ENCODE measurements around the gene SCLY. TPM values are rescaled to one million over a fixed set of nuclear protein-coding genes. Genes with fewer than 3 reads are reported as not detected.

Gene SCLY
- total RNA-seq, 1 experiment from 2014 or later, result 51.2 TPM

DNA sequence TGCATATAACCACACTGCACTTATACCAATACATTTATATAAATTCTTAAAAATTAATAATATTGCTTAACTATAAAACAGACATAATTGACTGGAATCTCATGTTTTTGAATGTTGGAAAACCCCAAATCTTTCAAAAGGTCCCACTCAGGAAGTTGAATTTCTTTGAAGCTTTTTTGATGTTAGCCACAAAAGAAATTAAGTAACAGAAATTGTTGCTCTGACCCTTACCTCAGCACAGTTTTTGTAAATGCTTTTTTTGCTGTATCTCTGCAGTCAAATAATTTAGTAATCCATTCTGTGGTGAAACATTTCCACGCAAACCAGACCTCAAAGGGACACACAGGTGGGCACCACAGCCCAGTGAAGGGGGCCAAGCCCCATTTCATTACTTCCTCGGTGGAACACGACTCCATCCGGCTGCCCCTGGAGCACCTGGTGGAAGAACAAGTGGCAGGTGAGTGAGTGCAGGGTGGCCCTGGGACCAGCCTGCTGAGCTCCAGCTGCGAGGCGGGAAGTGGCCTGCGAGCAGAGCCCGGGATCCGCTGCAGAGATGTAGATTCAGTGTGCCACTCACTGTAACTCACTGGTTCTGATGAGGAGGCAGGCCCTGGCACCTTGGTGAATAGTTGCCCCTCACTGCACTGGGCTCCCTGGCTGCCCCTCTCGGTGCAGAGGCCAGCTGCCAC is 8.4 kb downstream of the SCLY start:
- no peak for DNase-seq (ENCODE audit: low read depth)

DNA sequence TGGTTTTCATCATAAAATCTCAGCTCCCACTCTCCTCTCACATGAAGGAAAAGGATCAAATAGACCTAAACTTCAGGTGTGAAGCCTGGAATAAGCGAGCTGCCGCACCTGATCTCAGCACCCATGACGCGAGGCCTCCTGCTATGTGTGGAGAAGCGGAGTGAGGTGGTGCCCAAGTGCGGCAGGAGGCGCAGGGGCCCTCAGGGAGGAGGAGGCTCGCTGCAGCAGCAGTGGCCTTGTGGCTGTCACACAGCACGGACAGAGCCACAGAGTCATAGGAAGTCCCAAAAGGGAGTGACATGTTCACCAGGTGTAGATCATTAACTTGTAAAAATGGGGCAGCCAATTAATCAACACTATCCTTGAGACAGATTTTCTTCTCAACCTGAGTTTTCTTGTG is 9.1 kb downstream of the SCLY start:
- no peak for DNase-seq (ENCODE audit: low read depth)

GRCh38 chr2:238075397-238075796 is 14.6 kb downstream of the SCLY start:
- DNase-seq (ENCODE audit: low read depth), result no peak

- DNase-seq (ENCODE audit: low read depth), result no peak
These were observed 16.5 kb downstream of the SCLY start for GRCh38 chr2:238077292-238077691.

GRCh38 chr2:238079874-238080327 is 19.1 kb downstream of the SCLY start:
- DNase-seq (ENCODE audit: low read depth), result no peak

- DNase-seq (ENCODE audit: low read depth), result no peak
These were observed 19.7 kb downstream of the SCLY start for GRCh38 chr2:238080518-238080917.

GRCh38 chr2:238081150-238081549 is 20.3 kb downstream of the SCLY start:
- DNase-seq (ENCODE audit: low read depth), result no peak

GRCh38 chr2:238081561-238081960 is 20.8 kb downstream of the SCLY start:
- no peak for DNase-seq (ENCODE audit: low read depth)

- DNase-seq (ENCODE audit: low read depth), result no peak
These were observed 21.4 kb downstream of the SCLY start for GRCh38 chr2:238082151-238082550.

DNA sequence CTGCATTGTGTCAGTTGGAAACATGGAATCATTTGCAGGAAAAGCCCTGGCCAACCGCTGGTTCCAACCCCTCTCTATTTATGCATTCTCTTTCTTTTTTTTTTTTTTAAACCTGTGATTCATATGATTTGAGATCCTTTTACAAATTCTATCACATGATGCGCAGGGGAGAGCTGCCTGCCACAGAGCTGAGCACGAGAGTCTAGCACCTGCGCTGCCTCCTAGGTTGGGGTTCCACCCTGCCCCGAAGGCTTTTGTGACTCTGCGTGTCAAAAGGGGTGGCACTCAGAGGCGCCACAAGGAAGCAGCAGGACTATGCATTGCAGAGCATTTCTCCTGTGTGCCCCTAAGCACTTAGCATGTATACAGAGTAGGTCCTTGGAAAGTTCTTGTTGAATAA is 22.0 kb downstream of the SCLY start:
- no peak for DNase-seq (ENCODE audit: low read depth)

DNA sequence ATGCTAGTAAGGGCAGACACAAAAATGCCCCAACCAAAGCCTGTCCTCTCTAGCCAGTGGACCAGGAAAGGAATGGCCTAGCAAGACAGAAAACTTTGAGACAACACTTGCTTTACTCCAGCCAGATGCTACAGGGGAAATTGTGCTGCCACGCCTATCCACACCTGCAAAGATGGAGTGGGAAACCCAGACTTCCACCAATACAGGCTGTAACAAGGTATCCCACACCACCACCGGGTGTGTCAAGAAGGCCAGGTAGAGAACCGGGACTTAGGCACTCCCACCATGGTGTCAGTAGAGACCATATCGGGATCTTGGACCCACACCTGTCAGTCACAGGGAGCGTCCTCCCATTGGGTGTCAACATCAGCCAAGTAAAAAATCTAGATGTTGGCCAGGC is 23.1 kb downstream of the SCLY start:
- DNase-seq (ENCODE audit: low read depth), result no peak

DNA sequence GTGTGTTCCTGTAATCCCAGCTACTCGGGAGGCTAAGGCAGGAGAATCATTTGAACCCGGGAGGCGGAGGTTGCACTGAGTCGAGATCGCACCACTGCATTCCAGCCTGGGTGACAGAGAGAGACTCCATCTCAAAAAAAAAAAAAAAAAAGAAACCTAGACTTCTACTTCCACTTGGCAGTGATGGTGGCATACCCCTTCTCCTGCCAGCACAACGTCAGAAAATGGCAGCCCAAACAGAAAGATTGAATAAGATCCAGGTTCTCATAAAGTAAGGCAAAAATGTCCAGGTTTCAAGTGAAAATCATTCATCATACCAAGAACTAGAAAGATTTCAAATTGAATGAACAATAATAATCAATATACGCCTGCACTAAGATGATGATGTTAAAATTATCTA is 24.0 kb downstream of the SCLY start:
- no peak for DNase-seq (ENCODE audit: low read depth)

GRCh38 chr2:238085899-238086298 is 25.1 kb downstream of the SCLY start:
- DNase-seq (ENCODE audit: low read depth), result no peak

GRCh38 chr2:238087211-238087610 is 26.4 kb downstream of the SCLY start:
- no peak for DNase-seq (ENCODE audit: low read depth)

GRCh38 chr2:238090887-238091286 is 30.1 kb downstream of the SCLY start:
- no peak for DNase-seq (ENCODE audit: low read depth)

DNA sequence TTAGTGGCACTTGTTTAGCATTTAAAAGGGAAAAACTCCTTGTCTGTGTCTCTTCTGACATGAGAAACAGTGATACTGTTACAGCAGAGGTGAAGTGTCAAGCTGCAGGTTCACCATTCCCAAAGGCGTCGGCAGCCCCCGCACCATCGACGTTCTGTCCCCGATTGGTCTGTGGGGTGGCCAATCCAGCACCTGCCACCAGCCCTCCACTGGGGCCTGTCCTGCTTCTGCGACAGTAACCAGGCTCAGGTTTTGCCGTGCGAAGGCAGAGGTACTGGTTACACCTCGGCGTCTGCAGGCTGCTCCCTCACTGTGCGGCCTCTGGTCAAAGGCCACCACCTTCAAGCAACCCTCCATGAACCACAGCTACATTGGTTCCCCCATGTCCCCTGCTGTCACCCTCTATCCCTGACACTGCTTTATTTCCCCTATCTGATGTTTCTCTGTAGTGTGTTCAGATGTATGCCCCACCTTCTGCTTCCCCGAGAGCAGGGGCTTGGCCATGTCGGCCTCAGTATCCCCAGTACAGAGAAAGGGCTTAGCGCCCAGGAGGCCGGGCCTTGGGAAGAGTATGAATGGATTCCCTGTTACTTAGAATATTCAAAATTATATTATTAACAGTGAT is 30.7 kb downstream of the SCLY start:
- no peak for DNase-seq (ENCODE audit: low read depth)

DNA sequence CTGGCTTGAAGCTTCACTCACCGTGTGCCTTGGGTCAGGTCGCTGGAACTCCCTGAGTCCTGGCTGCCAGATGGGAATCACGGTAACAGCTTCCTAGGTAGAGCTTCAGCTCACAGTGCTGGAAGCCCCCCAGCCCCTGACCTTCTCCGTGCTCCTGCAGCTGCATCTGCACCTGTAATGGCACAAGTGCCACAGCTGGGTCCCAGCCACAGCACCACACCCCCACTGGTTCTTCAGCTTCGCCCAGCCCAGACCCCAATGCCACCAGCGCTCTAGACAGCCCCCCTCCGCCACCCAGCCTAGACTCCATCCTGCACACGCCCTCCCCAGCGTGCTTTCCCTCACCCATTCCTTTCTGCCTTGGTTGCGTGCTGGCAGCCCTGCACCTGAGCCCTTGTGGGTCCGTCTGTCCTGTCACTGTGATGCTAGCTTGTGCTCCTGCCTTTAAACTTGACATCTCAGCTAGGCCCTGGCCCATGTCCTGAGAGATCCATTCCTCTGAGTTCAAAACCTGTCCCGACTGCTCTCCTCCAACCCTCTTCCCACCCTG is 31.8 kb downstream of the SCLY start:
- DNase-seq (ENCODE audit: low read depth), result no peak

GRCh38 chr2:238093181-238094140 is 32.7 kb downstream of the SCLY start:
- DNase-seq (ENCODE audit: low read depth), result no peak

- no peak for DNase-seq (ENCODE audit: low read depth)
These were observed 33.7 kb downstream of the SCLY start for GRCh38 chr2:238094438-238095022.

GRCh38 chr2:238095143-238095542 is 34.3 kb downstream of the SCLY start:
- no peak for DNase-seq (ENCODE audit: low read depth)

DNA sequence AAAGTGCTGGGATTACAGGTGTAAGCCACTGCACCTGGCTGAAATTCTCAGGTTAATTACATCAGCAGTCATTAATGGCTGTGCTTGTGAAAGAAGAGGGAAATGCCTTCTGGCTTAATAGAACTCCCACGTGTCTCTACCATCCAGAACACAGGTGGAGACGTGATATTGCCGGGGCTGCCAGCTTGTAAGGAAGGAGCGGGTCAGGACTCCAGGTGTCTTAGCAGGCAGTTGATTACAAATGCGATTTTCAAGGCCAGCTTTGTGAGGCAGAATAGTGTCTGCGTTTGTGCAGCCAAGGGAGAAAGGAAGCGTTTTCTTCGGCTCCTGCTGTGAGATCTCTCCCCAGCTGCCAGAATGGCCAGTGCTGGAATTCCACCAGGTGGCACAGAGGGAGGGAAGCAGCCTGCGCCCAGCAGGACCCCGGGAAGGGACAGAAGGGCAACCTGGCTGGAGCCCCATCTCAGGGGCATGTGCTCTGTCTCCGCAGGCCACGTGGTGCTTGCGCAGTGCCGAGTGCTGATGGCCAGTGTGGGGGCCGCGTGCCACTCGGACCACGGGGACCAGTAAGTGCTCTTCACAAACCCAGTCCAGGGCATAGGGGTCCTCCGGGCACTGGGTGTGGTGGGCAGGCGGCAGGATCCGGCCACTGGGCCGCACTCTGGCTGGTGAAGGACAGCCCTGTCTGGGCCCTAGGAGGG is 35.7 kb downstream of the SCLY start:
- DNase-seq (ENCODE audit: low read depth), result no peak
